NCI-H2107 (cell line): Measurements from ENCODE around the gene USP32.

Experiments used
- DNase-seq: peaks from one replicate; lab custom pipeline; 2025; lab: John Stamatoyannopoulos, UW

Gene USP32

DNA sequence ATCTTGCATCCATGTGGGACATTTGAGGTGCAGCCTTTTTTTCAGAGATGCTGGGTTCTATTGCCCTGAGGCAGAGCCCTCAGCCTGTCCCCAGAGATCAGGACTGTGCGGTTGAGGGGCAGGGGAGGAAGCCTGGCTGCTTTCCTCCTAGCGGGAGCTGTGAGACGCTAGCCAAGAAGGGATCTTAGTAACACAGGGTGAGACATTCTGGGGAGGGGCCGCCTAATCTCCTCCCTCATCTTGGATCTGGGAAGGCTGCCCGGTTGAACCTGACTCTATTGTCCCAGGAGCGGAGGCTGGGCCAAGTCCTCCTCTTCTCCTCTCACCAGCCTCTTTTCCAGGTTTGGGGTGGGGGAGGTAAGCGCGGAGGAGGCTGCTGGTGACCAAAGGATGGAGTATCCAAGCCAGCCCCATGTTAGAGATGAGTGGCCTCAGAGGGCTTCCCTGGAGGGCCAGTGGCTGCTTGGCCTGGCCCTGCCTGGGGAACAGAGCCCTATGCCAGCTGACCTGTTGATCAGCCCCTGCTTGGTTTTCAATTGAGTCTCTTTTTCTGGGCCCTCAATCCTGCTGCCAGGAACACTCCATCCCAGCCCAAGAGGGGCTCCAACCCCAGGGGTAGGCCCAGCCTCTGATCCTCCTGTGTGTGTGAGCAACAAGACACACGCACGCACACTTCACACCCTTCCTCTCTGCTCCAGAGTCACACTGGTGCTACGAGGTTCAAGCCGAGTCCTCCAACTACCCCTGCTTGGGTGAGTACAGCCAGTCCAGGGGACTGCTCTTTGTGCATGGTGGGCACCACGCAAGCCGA, 237.1 kb downstream of the USP32 start:
- no peak for DNase-seq

DNA sequence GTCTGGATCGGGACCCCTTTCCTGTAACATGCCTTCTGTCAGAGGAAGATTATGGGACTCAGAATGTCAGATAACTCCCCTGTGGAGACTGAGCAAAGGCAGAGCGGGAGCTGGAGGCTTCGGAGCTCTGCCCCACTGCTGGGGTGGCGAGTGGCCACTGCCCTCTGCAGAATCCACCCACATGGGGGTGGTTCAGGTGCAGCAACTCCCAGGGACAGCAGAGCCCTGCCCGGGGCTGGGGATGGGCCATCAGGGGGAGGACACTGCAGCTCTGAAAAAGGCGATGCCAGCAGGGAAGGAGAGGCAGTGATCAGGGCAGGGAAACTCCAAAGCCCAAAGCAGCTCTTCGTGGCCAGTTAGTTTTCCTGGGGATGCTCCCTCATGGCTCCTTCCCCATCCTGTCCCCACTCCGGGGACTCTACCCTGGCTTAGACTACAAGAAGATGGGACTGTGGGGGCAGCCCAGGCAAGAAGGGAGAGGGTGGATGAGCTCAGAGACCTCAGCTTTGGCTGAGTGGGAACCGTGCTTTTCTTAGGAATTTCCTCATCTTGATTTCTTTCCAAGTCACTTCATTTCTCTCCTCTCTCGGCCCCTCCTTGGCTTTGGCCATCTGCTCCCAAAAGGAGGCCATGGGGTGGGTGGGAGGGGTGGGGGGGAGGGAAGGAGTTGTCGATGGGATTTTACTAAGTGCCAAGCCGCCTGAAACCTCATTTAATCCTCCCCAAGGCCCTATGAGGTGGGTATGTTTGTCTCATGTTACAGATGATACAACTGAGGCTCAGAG, 238.1 kb downstream of the USP32 start:
- no peak for DNase-seq

DNA sequence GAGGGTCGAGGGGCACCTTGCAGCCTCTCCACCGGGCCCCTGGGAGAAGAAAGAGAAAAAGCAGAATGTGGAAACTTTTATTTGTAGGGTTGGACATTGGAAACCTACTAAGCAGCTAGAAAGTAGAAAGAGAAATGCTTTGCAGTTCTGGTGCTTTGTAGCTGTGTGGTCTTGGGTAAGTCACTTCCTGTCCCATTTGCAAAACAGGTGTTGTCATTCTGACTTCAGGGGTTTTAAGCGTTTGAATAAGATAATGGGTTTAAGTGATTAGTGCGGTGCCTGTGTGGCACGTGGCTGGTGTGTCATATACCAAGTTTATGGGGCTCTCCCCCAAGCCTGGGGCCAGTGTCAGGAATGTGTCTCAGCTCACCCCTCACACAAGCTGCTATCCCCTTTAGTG, 240.6 kb downstream of the USP32 start:
- no peak for DNase-seq

DNA sequence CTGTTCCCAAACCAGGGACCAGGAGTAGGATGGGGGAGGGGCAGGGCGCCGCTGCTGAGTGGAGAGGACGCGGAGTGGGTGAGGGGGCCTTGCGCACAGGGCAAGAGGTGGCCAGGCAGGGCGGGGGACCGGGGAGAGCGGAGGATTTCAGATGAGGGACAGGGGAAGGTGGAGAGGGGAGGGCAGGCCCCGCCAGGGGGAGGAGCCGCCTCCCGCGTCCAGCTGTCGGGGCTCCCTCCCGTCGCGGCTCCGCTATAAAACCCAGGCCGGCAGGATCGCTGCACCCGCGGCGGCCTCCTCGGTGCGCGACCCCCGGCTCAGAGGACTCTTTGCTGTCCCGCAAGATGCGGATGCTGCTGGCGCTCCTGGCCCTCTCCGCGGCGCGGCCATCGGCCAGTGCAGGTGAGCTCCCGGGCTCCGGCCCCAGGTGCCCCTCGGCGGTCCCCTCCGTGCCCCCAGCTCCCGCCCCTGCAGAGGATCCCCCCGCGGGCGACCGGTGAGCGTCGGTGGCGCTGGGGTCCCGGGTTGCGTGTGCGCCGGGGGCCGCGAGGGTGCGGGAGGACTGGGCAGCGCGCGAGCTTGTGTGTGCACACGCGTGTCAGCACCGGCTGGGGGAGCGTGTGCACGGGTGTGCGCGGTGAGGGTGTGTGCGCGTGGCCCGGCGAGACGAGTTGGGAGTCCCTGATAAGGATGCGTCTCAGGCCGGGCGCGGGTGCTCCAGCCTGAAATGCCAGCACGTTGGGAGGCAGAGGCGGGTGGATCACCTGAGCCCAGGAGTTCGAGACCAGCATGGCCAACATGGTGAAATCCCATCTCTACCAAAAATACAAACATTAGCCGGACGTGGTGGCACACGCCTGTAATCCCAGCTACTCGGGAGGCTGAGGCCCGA, 242.0 kb downstream of the USP32 start, which contains the start of gene CA4:
Gene CA4, plus strand, starts transcription at position 283 of the 892 bp plus-strand sequence. Its CDS starts 62 bp downstream, at position 345.
- no peak for DNase-seq

DNA sequence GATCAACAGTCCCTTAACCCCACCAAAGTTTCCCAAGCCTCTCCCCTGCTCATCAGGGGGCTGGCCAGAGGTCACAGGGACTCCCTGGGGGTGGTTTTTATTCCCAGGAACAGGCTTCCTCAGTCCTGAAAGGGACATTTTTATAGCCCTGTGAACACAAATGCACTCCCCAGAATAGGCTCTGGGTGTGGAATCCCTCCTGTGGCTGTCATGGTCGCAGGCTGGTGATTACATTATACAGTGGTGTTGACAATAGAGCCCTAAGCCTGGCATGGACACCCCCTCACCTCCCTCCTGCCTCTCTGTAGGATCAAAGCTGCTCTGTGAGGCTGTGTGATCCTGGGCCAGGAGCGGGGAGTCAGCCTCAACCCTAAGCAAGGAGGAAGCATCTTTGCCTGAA, 243.6 kb downstream of the USP32 start:
- DNase-seq: no peak

DNA sequence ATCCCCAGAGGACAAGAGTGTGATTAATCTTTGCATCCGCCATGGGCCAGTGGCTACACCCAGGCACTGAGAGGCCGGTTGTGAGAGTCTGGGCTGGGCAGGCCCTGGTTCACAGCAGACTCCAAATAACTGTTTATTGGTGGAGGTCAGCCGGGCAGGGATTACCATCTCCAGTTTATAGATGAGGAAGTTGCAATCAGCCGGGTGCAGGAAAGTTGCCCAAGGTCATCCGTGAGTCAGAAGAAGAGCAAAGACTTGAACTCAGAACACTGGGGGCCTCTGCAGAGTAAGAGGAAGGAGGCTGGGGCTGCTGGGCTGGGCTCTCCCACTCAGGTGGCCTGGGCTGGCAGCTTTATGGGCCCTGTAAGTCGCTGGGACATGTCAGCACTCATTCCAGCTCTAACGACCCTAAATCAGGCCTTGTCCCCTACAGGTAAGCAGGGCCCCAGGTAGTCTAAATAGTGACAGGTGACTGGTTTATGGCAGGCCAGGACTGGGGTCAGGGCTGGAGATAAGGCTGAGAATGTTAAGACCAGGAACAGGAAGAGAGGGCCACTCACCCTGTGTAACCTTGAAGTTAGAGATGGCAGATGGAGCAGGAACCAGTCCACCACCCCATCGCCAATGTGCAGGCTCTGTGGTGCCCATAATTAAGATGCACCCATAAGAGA, 244.2 kb downstream of the USP32 start:
- DNase-seq: no peak

DNA sequence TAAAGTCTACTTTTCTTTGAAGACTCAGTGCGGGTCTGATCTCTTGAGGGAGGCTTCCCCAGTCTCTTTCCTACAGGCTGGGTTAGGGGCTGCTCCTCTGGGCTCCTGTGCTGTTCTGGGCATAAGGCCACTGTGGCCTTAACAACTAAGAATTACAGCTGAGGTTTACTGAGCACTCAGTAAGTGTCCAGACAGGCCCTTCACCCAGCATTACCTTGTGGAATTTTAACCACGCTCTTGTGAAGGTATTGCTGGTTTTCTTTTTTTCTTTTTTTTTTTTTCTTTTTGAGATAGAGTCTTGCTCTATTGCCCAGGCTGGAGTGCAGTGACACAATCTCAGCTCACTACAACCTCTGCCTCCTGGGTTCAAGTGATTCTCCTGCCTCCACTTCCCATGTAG, 245.7 kb downstream of the USP32 start:
- DNase-seq: no peak

DNA sequence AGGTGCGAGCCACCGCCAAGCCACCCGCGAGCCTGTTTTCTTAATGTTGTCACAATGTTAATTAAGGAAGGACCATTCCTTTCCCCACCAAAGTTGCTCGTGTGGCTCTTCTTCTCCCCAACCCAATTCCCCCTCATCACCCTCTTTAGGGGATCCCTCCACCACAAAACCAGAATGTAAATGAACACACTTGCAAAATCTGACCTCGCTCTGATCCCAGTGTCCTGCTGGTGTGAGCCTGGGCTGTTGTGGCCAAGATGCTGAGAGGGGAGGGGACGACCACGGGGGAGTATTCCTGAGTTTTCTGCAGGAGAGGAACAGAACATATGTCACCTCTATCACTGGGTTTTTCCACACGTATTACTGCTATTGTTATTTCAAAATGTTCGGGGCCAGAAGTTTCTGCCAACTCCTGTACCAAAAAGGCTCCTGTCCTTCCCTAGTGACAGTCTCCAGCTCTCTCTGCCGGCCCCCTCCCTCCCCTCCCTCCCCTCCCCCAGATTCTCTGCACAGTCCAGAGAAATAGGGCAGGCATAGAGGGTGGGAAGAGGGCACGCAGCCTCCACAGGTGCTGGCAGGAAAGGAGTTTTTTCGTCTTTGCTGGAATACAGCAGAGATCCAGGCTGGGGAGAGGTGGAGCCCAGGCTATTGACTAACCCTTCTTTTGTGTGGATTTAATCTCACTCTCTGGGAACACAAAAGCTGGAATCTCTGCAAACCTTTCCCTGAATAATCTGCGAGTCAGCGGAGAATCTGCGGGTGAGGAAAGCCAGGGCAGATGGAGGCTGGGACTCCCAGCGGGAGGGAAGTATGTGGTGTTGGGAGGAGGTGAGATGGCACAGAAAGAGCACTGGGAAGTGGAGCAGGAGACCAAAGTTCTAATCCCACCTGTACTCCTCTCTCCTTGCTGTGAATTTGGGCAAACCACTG, 246.7 kb downstream of the USP32 start:
- DNase-seq: no peak

DNA sequence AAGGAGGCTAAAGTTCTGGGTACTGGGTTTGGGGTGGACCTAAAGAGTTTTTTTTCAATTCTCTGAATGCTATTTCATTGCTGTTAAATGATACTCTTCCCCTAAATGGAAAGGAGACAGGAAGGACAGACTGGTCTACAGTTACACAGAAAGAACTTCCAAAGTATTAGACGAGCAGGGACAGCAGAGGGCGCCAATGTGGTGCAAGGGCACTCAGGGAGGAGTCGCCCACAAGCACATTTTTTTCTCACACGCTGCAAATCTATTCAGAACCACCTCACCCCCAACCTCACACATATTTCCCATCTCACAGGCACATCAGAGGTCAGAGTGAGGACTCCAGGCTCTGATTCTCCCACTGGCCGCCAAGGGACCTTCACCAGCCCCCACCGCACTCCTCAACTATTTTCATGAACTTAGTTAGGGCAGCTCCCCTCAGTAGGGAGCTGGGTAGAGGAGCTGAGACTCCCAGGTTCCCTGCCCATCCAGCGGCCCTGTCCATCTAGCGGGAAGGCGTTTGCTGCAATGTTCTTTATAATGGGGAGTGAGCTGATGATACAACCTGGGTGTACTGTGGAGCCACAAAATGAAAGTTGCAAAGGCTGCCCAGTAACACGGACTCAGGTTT, 248.9 kb downstream of the USP32 start:
- peak; percentile 26 for DNase-seq

DNA sequence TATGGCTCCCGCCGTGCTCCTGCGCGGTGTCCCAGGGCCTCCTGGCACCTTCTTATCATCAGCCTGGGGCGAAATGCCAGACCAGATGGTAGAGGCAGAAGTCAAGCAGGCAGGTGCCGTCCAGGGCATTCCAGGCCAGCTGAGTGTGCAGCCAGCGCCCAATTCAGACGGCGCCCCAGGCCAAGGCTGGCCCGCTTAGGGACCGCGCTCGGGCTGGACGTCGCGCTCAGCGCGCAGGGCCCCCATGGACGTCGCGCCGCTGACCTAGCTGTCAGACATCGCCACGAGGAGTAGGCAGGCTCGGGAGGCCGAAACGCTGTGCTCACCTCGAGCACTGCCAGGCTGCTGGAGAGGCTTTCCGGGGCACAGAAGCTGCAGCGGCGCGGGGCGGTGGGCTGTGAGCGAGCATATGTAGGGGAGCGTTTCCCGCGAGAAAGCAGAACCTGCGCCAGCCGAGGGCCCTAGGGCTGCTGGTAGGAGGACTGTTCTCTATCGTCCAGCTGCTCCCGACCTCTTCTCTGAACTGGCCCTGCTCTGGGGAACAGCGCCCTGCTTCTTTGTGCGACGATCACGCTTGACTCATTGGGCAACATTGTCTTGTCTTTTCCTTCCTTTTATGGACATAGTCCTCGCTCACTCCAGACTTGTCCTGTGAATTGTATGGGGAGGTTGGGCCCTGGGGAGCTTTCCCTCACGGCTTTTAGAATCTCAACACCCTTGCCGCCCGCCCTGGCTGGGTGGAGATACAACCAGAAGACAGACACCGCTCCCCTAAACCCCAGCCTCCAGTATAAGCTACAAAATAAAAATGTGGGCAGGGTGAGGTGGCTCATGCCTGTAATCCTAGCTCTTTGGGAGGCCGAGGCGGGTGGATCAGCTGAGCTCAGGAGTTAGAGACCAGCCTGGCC, 250.6 kb downstream of the USP32 start:
- DNase-seq: no peak

DNA sequence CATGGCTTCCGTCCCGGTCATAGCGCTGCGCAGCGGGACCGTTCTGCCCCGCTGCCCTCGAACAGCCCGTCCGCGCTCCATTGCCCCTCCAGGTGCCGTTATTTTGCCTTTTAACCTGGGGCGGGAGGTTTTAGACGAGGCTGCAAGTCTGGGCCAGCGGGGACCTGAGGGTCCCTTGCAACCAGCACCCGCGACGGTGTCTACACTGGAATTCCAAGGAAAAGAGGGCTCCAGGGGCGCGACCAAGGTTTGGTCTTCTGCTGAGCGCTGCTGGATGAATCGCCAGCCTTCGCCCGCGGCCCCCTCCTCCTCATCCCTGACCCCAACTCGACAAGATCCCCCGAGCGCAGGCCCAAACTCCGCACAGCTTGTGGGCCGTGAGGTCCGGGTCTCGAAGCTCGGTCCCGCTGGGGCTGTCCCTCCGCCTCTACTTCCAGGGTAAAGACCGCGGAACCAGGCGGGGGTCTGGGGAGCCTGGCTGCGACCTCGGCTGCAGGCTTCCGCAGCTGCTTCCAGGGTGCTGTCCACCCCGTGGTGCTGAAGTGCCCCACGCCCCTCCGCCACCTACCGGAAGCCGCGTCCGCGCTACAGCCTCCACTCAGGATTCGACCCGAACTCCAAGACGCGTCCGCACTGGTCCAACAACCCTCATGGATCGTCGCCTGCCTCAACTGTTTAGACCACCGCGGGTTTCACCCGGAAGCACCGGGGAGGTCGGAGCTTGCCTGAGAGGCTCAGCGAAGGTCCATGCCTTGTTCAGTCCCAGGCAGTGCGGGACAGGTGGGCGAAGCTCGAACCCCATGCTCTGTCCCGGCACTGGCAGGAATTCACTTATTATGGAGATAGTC, 252.3 kb downstream of the USP32 start:
- no peak for DNase-seq

DNA sequence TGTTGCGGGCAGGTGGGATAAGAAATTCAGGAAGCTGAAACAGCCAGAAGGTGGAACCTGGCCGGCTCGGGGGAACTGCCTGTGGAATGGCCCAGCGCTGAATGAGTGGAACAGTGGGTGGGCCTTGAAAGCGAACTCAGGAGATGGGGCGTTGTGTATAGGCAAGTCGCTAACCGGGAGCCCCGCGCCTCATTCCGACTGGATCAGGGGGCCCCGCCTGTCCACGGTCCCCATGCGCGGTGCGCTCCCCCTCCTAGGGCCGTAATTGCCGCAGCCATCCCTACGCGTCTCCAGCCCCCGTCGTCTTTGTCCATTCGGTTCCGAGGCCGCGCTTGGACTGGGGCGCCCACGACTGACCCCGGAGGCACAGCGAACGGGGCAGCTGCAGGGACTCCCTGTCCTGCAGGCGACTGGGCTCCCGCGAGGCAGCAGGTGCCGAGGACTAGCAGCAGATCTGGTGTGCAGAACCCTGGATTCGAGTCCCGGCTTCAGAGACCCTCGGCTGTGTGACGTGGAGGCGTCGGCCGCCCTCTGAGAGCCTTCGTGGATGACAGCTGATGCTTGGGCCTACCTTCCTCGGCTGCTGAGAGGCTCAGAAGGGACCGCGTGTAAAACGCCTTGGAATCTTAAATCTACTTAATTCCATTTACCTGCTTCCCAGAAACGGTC, 253.0 kb downstream of the USP32 start:
- no peak for DNase-seq

DNA sequence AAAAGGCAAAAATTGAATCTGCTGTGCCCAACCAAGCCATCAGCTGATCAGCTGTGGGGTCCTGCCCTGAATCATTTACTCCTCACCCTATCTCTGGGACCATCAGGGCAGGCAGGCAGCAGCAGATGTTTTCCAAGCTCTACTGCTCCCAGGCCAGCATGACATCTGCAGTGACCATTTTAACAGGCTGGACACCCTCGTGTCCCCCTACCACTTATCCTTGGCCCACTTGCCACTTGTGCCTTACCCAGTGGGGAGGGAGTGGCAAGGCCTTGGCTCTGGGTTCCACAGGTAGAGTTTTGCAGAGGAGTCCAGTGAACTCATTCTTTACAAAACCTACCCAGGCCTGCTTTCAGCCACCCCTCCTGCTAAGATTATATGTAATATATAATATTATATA, 254.2 kb downstream of the USP32 start:
- no peak for DNase-seq

DNA sequence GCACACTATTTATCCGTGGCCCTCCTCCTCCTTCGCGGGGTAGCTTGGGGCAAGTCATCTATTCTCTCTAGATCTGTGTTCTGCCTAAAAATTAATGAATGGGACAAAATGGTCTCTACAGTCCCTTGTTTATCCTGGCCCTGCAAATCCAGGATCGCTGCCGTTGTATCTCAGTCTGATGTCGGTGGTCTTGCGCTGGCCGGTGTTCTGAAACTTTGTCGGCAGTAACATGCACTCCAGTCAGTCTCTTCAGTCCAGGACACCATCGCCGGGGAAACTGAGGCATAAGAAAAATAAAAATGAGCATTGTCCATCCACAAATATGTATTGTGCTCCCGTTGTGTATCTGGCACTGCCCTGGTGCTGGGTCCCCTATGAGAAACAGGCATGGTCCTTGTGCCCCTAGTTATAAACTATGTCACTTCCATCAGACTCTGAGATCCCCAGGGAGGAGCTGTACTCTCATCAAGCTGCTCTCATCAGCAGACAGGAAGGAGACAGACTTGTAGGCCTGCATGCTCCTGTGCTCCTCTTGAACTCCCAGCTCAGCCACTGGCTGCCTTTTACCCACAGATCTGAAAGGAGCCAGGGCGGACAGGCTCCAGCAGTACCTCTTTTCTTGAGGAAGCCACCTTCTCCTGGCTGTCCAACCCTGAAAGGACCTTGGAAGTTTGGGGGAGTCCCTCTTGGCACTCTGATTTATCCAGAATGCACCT, 255.8 kb downstream of the USP32 start:
- DNase-seq: no peak

DNA sequence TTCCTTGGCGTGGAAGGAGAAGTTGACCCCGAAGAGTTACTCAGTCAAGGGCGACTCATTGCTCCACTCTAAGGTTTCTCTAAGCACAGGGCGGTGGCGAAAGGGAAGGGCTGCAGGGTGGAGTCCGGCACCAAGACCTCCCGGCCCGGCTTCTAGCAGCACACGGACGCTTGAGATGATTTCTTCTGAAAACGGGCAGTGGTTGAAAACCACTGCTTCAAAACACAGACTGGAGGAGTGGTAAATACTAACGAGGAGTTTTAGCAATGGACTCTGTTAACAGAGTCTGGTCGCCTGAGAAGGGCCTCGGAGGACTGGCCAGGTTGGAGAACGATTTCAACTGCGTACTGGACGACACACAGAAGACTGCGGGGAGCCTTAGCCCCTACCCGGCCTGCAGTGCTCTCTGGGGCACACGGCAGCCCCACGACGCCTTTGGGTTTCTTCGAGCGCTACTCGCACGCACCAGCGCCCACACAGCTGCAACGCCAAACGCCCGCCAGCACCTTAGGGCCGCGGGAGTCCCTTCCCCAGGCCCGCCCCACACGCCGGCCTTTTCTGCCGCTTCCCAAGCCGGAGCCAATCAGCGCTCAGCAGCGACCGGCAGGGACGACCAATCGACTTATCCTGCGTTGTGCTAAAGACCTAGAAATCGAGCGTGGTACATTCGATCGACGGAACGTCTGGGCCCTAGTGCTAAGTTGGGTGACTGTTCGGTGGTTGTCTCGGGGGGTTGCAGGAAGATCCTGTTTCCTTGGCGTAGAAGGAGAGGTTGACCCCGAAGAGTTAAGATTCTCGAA, 256.6 kb downstream of the USP32 start:
- DNase-seq: no peak
